Cardiac fibroblast (primary cell): ENCODE data around the gene SERPINF2.
A peak's percentile ranks its signal among the peaks of the same experiment; 100 is the strongest.
"Not testable (repeated sequence)": the region's sequence is repeated elsewhere in the genome, so short reads cannot be mapped to it uniquely, and the experiment has no call there.

Source experiments
- DNase-seq, 2 donors: peaks; one replicate each; pipeline versions ENCODE4 v3.0.0 to v3.0.0-alpha.2; 2010; ENCODE audit warnings: low read depth in 2 of 2
- H3K4me3 ChIP-seq, 2 donors: replicated peaks in 1 of 2; 1 replicate in 1 of 2; 2 replicates in 1 of 2; pipeline ENCODE4 v1.5.1; 2011; ENCODE audit warnings: low read depth in 2 of 2, low read length in 2 of 2, mild to moderate bottlenecking in 2 of 2, moderate library complexity in 1 of 2
- CTCF ChIP-seq: IDR thresholded peaks from one replicate; pipeline ENCODE4 v1.5.1; 2011; ENCODE audit warnings: low read depth, mild to moderate bottlenecking, low read length, inconsistent platforms

SERPINF2 gene

DNA sequence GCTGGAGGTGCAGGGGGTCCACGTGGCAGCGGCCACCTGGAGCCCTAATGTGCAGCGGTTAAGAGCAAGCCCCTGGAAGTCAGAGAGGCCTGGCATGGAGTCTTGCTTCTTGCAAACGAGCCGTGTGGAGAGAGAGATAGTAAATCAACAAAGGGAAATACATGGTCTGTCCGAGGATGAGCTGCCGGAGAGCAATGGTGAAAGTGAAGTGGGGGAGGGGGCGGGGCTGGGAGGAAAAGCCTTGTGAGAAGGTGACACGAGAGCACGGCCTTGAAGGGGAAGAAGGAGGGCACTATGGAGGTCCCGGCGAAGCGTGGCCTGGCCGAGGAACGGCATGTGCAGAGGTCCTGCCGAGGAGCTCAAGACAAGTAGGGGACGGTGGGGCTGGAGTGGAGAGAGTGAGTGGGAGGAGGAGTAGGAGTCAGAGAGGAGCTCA, 13.2 kb downstream of the SERPINF2 start:
- DNase-seq = no peak
- H3K4me3 ChIP-seq = no peak overlapping the region
- no peak for TF ChIP-seq CTCF

DNA sequence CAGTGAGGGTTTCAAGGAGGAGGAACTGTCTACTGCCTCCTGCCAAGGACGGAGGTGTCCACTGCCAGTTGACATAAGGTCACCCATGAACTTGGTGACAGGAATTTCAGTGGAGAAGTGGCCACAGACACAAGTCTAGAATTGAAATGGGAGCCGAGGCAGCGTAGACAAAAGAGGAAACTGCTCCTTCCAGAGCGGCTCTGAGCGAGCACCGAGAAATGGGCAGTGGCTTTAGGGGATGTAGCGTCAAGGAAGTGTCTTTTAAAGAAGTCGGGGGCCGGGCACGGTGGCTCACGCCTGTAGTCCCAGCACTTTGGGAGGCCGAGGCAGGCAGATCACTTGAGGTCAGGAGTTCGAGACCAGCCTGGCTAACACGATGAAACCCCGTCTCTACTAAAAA, 16.1 kb downstream of the SERPINF2 start:
- no peak for DNase-seq
- H3K4me3 ChIP-seq = no peak overlapping the region
- no peak for TF ChIP-seq CTCF

- no peak overlapping the region for H3K4me3 ChIP-seq
- DNase-seq = no peak
- no peak for TF ChIP-seq CTCF
Measured at GRCh38 chr17:1759529-1759928, 16.9 kb downstream of the SERPINF2 start.

- peak; percentile 24 to 72 for DNase-seq
- TF ChIP-seq CTCF = no peak
- H3K4me3 ChIP-seq = peak overlapping the region; percentile 59 to 76
Measured at GRCh38 chr17:1762233-1762900, 19.7 kb downstream of the SERPINF2 start.

- H3K4me3 ChIP-seq = peak overlapping the region; percentile 59 to 76
Measured at GRCh38 chr17:1762901-1763898, 20.5 kb downstream of the SERPINF2 start.

GRCh38 chr17:1764284-1764683, 21.6 kb downstream of the SERPINF2 start:
- H3K4me3 ChIP-seq = no peak overlapping the region

More at GRCh38 chr17:1762901-1763898, 20.5 kb downstream of the SERPINF2 start:
- TF ChIP-seq CTCF = no peak
- DNase-seq = peak; percentile 58 to 89

GRCh38 chr17:1764705-1765104, 22.0 kb downstream of the SERPINF2 start:
- H3K4me3 ChIP-seq, DNase-seq: not testable (repeated sequence)

More at GRCh38 chr17:1764284-1764683, 21.6 kb downstream of the SERPINF2 start:
- TF ChIP-seq CTCF = no peak
- peak; percentile 92 to 96 for DNase-seq
